Prostate gland (tissue), 2 donors: ENCODE measurements around the gene KLHDC9.

Experiments
- CTCF ChIP-seq, 4 experiments: fragments of 200-600 bp in 2 of 4; fragments of 450-650 bp in 2 of 4; sonication (generic) in 2 of 4; IDR thresholded peaks; 1 replicate in 3 of 4; 2 replicates in 1 of 4; pipeline ENCODE4 v1.5.1; 2016 to 2019; ENCODE audit warnings: antibody characterized with exemption in 4 of 4, mild to moderate bottlenecking in 2 of 4, moderate library complexity in 2 of 4
- POLR2A ChIP-seq: fragments of 450-650 bp; IDR thresholded peaks from one replicate; pipeline ENCODE4 v1.6.1; 2016; ENCODE audit warnings: antibody characterized with exemption, mild to moderate bottlenecking
- POLR2AphosphoS5 ChIP-seq: sonication (generic); formaldehyde crosslinking; IDR thresholded peaks from one replicate; pipeline ENCODE4 v1.6.1; 2017; ENCODE audit warnings: antibody characterized with exemption

- TF ChIP-seq POLR2A, result no peak
- no peak for TF ChIP-seq CTCF (IDR thresholded peaks at IDR 0.05)
- no peak for TF ChIP-seq POLR2AphosphoS5
Measured at GRCh38 chr1:161088587-161089110, 9.5 kb upstream of the KLHDC9 start.
